ENCODE results near the gene PRR29.

The PRR29 gene

GRCh38 chr17:63961355-63962212 is 36.6 kb upstream of the PRR29 start:
- H3K27ac ChIP-seq (ENCODE audit: low read length), result no peak overlapping the region
- H3K9me3 ChIP-seq (ENCODE audit: control insufficient read depth in 1 of 2, low read length in 2 of 2), result no peaks in the 10 kb centered on the region
- H3K4me3 ChIP-seq (ENCODE audit: low read depth in 1 of 2, low read length in 2 of 2), result peak overlapping the region in 1 of 2 donors; percentile 52
- H3K4me1 ChIP-seq (ENCODE audit: control insufficient read depth in 1 of 2, insufficient read depth in 2 of 2, low read length in 2 of 2), result peaks cover 0 to 9% of the 10 kb centered on the region in 2 donors
- H3K27me3 ChIP-seq (ENCODE audit: low read depth, low read length), result no peaks in the 10 kb centered on the region
- no peaks in the 10 kb centered on the region for H3K36me3 ChIP-seq (ENCODE audit: control insufficient read depth in 1 of 2, insufficient read depth in 2 of 2, low read length in 2 of 2)

DNA sequence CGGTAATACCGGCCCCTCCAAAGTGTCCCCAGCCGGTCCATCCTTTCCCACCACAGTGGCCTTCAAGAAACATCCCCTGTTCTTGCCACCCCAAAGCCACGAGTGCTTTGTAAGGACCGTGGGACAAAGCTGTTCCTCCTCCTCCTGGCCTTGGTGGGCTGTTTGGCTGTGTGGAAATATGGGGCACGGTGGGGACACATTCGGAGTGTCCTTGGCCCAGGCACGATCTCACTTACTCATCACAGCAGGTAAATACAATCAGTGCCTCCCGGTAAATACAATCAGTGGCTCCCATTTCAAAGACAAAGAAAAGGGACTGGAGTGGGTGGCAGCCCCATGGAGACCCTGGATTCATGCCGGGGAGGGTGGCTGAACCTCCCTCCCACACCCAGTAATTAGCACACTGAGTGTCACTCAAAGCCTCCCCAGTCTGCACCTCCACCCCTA is 35.8 kb upstream of the PRR29 start:
- Histone ChIP-seq H3K27ac (ENCODE audit: low read length) (no peak overlapping the region), H3K4me1 (ENCODE audit: control insufficient read depth in 1 of 2, insufficient read depth in 2 of 2, low read length in 2 of 2) (peaks cover 0 to 9% of the 10 kb centered on the region in 2 donors), H3K4me3 (ENCODE audit: low read depth in 1 of 2, low read length in 2 of 2) (no peak overlapping the region), H3K36me3 (ENCODE audit: control insufficient read depth in 1 of 2, insufficient read depth in 2 of 2, low read length in 2 of 2) (no peaks in the 10 kb centered on the region), H3K27me3 (ENCODE audit: low read depth, low read length) (no peaks in the 10 kb centered on the region), H3K9me3 (ENCODE audit: control insufficient read depth in 1 of 2, low read length in 2 of 2) (no peaks in the 10 kb centered on the region)

DNA sequence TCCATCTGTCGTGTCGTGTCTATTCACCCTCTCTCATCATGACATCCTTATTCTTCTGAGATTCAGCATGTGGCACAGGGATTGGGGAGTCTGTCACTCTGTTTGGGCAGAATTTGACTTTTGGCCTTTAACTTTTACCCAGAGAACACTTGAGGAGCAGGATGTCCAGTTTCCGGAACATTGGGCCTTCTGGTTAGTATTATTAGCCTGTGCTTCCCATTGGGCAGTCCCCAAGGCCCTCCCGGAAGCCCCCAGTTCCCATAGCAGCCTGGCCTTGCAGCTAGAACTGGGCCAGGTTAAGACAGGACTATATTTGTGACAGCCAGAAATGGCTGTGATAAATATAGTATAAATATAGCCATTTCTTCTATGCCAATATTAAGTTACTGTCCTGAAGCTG is 35.0 kb upstream of the PRR29 start:
- Histone ChIP-seq H3K9me3 (ENCODE audit: control insufficient read depth in 1 of 2, low read length in 2 of 2) (no peaks in the 10 kb centered on the region), H3K4me3 (ENCODE audit: low read depth in 1 of 2, low read length in 2 of 2) (no peak overlapping the region), H3K36me3 (ENCODE audit: control insufficient read depth in 1 of 2, insufficient read depth in 2 of 2, low read length in 2 of 2) (no peaks in the 10 kb centered on the region), H3K4me1 (ENCODE audit: control insufficient read depth in 1 of 2, insufficient read depth in 2 of 2, low read length in 2 of 2) (peaks cover 0 to 9% of the 10 kb centered on the region in 2 donors), H3K27ac (ENCODE audit: low read length) (no peak overlapping the region), H3K27me3 (ENCODE audit: low read depth, low read length) (no peaks in the 10 kb centered on the region)

- no peak overlapping the region for H3K4me3 ChIP-seq (ENCODE audit: low read depth in 1 of 2, low read length in 2 of 2)
- no peak overlapping the region for H3K27ac ChIP-seq (ENCODE audit: low read length)
- H3K36me3 ChIP-seq (ENCODE audit: control insufficient read depth in 1 of 2, insufficient read depth in 2 of 2, low read length in 2 of 2), result no peaks in the 10 kb centered on the region
- no peaks in the 10 kb centered on the region for H3K9me3 ChIP-seq (ENCODE audit: control insufficient read depth in 1 of 2, low read length in 2 of 2)
- no peaks in the 10 kb centered on the region for H3K4me1 ChIP-seq (ENCODE audit: control insufficient read depth in 1 of 2, insufficient read depth in 2 of 2, low read length in 2 of 2)
- no peaks in the 10 kb centered on the region for H3K27me3 ChIP-seq (ENCODE audit: low read depth, low read length)
These were observed 31.4 kb upstream of the PRR29 start for GRCh38 chr17:63966646-63967264.

- no peaks in the 10 kb centered on the region for H3K36me3 ChIP-seq (ENCODE audit: control insufficient read depth in 1 of 2, insufficient read depth in 2 of 2, low read length in 2 of 2)
These were observed 30.2 kb upstream of the PRR29 start for GRCh38 chr17:63967953-63968352.

DNA sequence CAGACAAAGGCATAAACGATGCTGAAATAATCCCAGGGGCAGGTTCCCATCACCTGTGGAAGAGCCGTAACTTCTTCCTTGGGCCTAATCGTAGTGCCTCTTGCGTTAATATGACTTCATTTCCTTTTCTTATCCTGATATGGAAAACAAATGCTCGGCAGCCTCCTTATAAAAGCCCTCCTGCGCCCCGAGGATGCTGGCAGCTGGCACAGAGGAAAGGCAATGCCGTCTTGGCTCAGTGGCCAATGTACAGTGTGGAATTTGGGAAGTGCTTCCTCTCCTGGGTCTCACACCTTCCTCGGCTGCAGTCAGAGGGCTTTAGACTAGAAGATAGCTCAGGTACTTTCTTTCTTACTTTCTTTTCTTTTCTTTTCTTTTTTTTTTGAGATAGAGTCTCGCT is 28.9 kb upstream of the PRR29 start:
- Histone ChIP-seq H3K9me3 (ENCODE audit: control insufficient read depth in 1 of 2, low read length in 2 of 2) (no peaks in the 10 kb centered on the region), H3K4me1 (ENCODE audit: control insufficient read depth in 1 of 2, insufficient read depth in 2 of 2, low read length in 2 of 2) (no peaks in the 10 kb centered on the region), H3K27me3 (ENCODE audit: low read depth, low read length) (no peaks in the 10 kb centered on the region), H3K27ac (ENCODE audit: low read length) (no peak overlapping the region), H3K4me3 (ENCODE audit: low read depth in 1 of 2, low read length in 2 of 2) (no peak overlapping the region), H3K36me3 (ENCODE audit: control insufficient read depth in 1 of 2, insufficient read depth in 2 of 2, low read length in 2 of 2) (no peaks in the 10 kb centered on the region)

More at GRCh38 chr17:63967953-63968352, 30.2 kb upstream of the PRR29 start:
- H3K4me1 ChIP-seq (ENCODE audit: control insufficient read depth in 1 of 2, insufficient read depth in 2 of 2, low read length in 2 of 2), result no peaks in the 10 kb centered on the region
- no peaks in the 10 kb centered on the region for H3K27me3 ChIP-seq (ENCODE audit: low read depth, low read length)
- H3K27ac ChIP-seq (ENCODE audit: low read length), result no peak overlapping the region
- H3K4me3 ChIP-seq (ENCODE audit: low read depth in 1 of 2, low read length in 2 of 2), result no peak overlapping the region
- no peaks in the 10 kb centered on the region for H3K9me3 ChIP-seq (ENCODE audit: control insufficient read depth in 1 of 2, low read length in 2 of 2)

DNA sequence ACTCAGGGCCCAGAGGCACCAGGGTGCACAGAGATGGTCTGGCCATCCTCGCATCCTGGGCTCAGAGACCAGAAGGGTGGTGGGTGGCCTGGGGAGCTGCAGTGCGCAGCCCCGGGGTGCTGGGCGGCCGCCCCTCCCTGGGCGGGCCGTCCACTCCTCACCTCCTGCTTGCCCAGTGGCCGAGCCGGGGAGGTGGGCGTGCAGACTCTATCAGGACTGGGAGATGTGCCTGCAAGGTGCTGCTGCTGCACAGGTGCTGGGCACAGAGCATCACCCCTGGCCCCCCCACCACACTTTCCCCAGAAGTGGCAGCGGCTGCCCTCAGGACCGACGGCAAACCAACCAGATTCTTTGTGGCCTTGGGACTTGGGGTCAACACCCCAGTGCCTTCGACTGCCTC is 25.4 kb upstream of the PRR29 start, which contains the start of gene SCN4A:
SCN4A (minus strand) TSS at position 123 of the 400 bp plus-strand sequence; CDS start at position 46, 77 bp downstream.
- no peaks in the 10 kb centered on the region for H3K4me1 ChIP-seq (ENCODE audit: control insufficient read depth in 1 of 2, insufficient read depth in 2 of 2, low read length in 2 of 2)
- H3K27ac ChIP-seq (ENCODE audit: low read length), result no peak within 1 kb of the TSS
- H3K27me3 ChIP-seq (ENCODE audit: low read depth, low read length), result no peaks in the 10 kb centered on the region
- no peaks in the 10 kb centered on the region for H3K9me3 ChIP-seq (ENCODE audit: control insufficient read depth in 1 of 2, low read length in 2 of 2)
- no peak within 1 kb of the TSS for H3K4me3 ChIP-seq (ENCODE audit: low read depth in 1 of 2, low read length in 2 of 2)
- no peaks in the 10 kb centered on the region for H3K36me3 ChIP-seq (ENCODE audit: control insufficient read depth in 1 of 2, insufficient read depth in 2 of 2, low read length in 2 of 2)

DNA sequence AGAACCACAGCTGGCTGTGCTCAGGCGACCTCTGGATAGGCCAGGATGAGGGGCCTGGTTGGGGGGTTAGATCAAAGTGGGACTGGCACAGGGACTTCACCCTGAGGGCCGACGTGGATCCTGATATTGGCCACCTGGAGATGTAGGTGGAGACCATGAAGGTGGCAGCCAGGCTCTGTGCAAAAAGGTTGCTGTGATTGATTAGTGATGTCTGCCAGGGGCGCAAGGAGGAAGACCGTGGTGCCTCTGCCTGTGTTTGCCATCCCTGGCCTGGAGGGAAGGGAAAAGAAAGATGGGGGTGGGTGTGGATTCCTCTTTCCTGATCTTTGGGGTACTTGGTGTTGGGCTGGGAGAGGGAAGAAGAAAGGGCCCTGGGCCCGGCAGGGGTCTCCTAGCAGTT is 24.9 kb upstream of the PRR29 start:
- no peaks in the 10 kb centered on the region for H3K9me3 ChIP-seq (ENCODE audit: control insufficient read depth in 1 of 2, low read length in 2 of 2)
- no peaks in the 10 kb centered on the region for H3K36me3 ChIP-seq (ENCODE audit: control insufficient read depth in 1 of 2, insufficient read depth in 2 of 2, low read length in 2 of 2)
- H3K27ac ChIP-seq (ENCODE audit: low read length), result no peak overlapping the region
- H3K27me3 ChIP-seq (ENCODE audit: low read depth, low read length), result no peaks in the 10 kb centered on the region
- no peak overlapping the region for H3K4me3 ChIP-seq (ENCODE audit: low read depth in 1 of 2, low read length in 2 of 2)
- no peaks in the 10 kb centered on the region for H3K4me1 ChIP-seq (ENCODE audit: control insufficient read depth in 1 of 2, insufficient read depth in 2 of 2, low read length in 2 of 2)

GRCh38 chr17:63973930-63974593 is 24.1 kb upstream of the PRR29 start:
- Histone ChIP-seq H3K27ac (ENCODE audit: low read length) (no peak overlapping the region), H3K36me3 (ENCODE audit: control insufficient read depth in 1 of 2, insufficient read depth in 2 of 2, low read length in 2 of 2) (no peaks in the 10 kb centered on the region), H3K27me3 (ENCODE audit: low read depth, low read length) (no peaks in the 10 kb centered on the region), H3K4me1 (ENCODE audit: control insufficient read depth in 1 of 2, insufficient read depth in 2 of 2, low read length in 2 of 2) (no peaks in the 10 kb centered on the region), H3K4me3 (ENCODE audit: low read depth in 1 of 2, low read length in 2 of 2) (no peak overlapping the region), H3K9me3 (ENCODE audit: control insufficient read depth in 1 of 2, low read length in 2 of 2) (no peaks in the 10 kb centered on the region)

GRCh38 chr17:63974594-63975192 is 23.5 kb upstream of the PRR29 start:
- H3K27me3 ChIP-seq (ENCODE audit: low read depth, low read length), result no peaks in the 10 kb centered on the region
- H3K27ac ChIP-seq (ENCODE audit: low read length), result no peak overlapping the region
- H3K36me3 ChIP-seq (ENCODE audit: control insufficient read depth in 1 of 2, insufficient read depth in 2 of 2, low read length in 2 of 2), result no peaks in the 10 kb centered on the region
- no peak overlapping the region for H3K4me3 ChIP-seq (ENCODE audit: low read depth in 1 of 2, low read length in 2 of 2)
- no peaks in the 10 kb centered on the region for H3K4me1 ChIP-seq (ENCODE audit: control insufficient read depth in 1 of 2, insufficient read depth in 2 of 2, low read length in 2 of 2)
- no peaks in the 10 kb centered on the region for H3K9me3 ChIP-seq (ENCODE audit: control insufficient read depth in 1 of 2, low read length in 2 of 2)

DNA sequence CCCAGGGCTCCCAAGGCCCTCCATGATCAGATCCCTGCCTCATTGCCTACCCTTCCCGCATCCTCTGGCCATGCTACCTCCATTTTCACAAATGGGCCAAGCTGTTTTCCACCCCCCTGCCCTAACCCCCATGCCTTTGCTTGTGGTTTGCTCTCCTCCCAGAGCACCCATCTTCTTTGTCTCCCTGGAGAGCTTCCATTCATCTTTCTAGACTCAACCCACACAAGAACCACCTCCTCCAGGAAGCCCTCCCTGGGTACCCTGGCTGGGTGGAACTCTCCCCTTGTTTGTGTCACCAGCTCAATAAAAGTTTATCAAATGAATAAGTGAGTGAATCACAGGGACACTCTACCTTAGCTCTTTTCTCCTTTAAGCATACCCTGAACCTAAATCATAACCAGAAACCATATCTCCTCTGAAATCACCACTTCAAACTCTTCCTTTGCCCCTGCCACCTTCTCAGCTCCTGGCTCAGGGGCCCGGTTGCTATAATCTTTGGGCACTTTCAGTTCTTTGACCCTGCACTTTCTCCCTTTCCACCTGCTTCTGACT is 22.5 kb upstream of the PRR29 start:
- H3K27me3 ChIP-seq (ENCODE audit: low read depth, low read length), result no peaks in the 10 kb centered on the region
- no peaks in the 10 kb centered on the region for H3K9me3 ChIP-seq (ENCODE audit: control insufficient read depth in 1 of 2, low read length in 2 of 2)
- H3K4me1 ChIP-seq (ENCODE audit: control insufficient read depth in 1 of 2, insufficient read depth in 2 of 2, low read length in 2 of 2), result peaks cover 0 to 1% of the 10 kb centered on the region in 2 donors
- no peak overlapping the region for H3K4me3 ChIP-seq (ENCODE audit: low read depth in 1 of 2, low read length in 2 of 2)
- H3K36me3 ChIP-seq (ENCODE audit: control insufficient read depth in 1 of 2, insufficient read depth in 2 of 2, low read length in 2 of 2), result no peaks in the 10 kb centered on the region
- H3K27ac ChIP-seq (ENCODE audit: low read length), result no peak overlapping the region

All from muscle layer of duodenum (tissue), 2 donors.